ENCODE data around the gene SYTL3. TPM values are rescaled to one million over a fixed set of nuclear protein-coding genes. Genes with fewer than 3 reads are reported as not detected.

SYTL3 gene
- total RNA-seq, 4 donors from 2014 or later, result 2.8 to 5.1 (median 3.4) TPM

DNA sequence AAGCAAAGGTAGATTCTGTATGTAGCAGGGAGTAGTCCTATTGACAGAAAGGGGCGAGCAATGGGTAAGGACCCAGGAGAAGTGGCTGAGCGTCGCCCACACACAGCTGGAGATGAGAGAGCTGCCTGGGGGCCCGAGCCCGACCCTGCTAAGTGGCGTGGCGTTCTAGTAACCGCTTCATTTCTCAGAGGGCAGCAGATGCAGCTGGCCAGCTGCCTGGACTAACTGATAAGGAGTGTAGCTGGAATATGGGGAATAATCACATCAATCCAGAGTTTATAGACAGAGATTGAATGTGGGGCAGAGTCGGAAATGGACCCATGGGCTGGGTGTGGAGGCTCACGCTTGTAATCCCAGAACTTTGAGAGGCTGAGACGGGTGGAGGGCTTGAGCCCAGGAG lies 104.9 kb downstream of the SYTL3 start:
- Histone ChIP-seq H3K36me3 (no peaks in the 10 kb centered on the region), H3K27ac (no peak overlapping the region), H3K27me3 (no peaks in the 10 kb centered on the region), H3K4me1 (peaks cover 6% of the 10 kb centered on the region), H3K9me3 (no peaks in the 10 kb centered on the region), H3K4me3 (no peak overlapping the region)
- DNase-seq (ENCODE audit: low spot score in 2 of 2), result peak in 1 of 2 donors; percentile 37
- no peak for TF ChIP-seq EP300 (IDR thresholded peaks at IDR 0.05)
- no peak for TF ChIP-seq POLR2A (IDR thresholded peaks at IDR 0.05)
- no peak for TF ChIP-seq POLR2AphosphoS5 (IDR thresholded peaks at IDR 0.05)
- TF ChIP-seq, protein P1, sequence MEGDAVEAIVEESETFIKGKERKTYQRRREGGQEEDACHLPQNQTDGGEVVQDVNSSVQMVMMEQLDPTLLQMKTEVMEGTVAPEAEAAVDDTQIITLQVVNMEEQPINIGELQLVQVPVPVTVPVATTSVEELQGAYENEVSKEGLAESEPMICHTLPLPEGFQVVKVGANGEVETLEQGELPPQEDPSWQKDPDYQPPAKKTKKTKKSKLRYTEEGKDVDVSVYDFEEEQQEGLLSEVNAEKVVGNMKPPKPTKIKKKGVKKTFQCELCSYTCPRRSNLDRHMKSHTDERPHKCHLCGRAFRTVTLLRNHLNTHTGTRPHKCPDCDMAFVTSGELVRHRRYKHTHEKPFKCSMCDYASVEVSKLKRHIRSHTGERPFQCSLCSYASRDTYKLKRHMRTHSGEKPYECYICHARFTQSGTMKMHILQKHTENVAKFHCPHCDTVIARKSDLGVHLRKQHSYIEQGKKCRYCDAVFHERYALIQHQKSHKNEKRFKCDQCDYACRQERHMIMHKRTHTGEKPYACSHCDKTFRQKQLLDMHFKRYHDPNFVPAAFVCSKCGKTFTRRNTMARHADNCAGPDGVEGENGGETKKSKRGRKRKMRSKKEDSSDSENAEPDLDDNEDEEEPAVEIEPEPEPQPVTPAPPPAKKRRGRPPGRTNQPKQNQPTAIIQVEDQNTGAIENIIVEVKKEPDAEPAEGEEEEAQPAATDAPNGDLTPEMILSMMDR (IDR thresholded peaks at IDR 0.05), result no peak
- WGBS, result 84% methylated on average over 11 of the region's 11 CpGs

DNA sequence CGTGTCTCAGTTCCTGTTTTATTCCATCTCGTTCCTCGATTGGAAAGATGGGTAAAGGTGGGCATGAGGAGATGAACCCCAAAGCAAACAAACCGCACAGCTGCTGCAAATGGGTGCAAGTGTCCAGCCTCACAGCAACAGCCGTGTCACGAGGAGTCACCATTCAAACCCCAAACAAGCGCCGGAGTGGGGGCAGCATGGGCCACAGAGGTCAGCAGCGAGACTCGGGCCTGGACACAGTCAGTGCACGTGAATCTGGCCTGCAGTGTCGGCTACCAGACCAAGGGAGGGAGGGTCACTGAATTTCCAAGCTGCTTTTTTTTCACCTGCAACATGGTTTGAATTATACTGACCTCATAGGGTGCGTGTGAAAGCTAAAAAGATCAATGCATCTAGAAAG lies 105.8 kb downstream of the SYTL3 start:
- 94% methylated on average over 13 of the region's 13 CpGs for whole genome bisulfite sequencing
- H3K4me3 ChIP-seq, result no peak overlapping the region
- DNase-seq (ENCODE audit: low spot score in 2 of 2), result peak in 1 of 2 donors; percentile 60

DNA sequence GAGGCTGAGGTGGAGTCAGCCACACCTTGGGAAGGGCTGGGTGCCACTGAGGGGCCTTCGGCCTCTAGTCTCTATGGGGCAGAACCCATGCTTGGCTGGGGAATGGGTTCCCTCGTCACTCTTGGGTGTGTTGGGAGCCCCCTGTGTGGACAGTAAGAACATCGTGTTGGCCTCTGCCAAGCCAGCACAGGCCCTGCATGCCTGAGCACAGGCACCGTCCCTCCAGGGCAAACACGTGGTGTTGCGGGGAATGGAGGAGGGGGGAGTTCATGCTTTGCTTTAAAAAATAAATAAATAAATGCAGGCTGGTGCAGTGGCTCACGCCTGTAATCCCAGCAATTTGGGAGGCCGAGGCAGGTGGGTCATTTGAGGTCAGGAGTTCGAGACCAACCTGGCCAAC lies 106.3 kb downstream of the SYTL3 start:
- TF ChIP-seq EP300 (IDR thresholded peaks at IDR 0.05), result no peak

More for the DNA sequence above, 105.8 kb downstream of the SYTL3 start:
- Histone ChIP-seq H3K27me3 (no peaks in the 10 kb centered on the region), H3K9me3 (no peaks in the 10 kb centered on the region), H3K27ac (no peak overlapping the region), H3K36me3 (no peaks in the 10 kb centered on the region), H3K4me1 (peaks cover 6% of the 10 kb centered on the region)
- TF ChIP-seq POLR2A (IDR thresholded peaks at IDR 0.05), result no peak
- TF ChIP-seq POLR2AphosphoS5 (IDR thresholded peaks at IDR 0.05), result no peak
- TF ChIP-seq, protein P1 (IDR thresholded peaks at IDR 0.05), result no peak

DNA sequence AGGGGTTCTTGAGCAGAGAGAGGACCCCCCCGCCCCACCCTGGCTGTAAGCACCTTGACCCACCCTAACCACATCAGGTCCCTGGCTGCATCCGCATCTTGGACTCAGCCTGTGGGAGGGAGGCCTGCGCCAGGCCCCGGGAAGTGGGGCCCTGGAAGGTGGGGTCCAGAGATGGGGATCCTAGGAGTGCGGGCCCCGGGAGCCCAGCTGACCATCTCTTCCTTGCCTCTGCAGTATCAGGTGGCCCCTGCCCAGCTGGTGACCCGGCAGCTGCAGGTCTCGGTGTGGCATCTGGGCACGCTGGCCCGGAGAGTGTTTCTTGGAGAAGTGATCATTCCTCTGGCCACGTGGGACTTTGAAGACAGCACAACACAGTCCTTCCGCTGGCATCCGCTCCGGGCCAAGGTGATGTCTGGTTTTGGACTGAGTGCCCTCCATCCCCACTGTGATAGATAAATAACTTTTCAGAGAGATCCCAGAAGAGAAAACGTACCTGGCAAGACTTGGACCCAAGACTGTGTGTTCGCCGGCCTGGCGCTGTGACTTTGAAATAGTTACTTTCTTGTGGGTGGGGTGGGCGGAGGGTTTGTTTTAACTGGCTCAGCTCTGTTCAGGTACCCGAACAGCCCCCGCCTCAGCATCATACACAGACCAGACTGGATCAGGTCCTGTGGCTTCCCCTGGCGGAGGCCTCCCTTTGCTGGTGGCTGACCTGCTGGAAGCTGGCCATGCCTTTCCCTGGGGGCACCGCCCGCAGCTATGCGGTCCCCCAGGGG lies 107.3 kb downstream of the SYTL3 start:
- H3K4me3 ChIP-seq, result no peak overlapping the region
- TF ChIP-seq EP300 (IDR thresholded peaks at IDR 0.05), result no peak
- TF ChIP-seq, protein P1 (IDR thresholded peaks at IDR 0.05), result no peak
- no peak for TF ChIP-seq POLR2AphosphoS5 (IDR thresholded peaks at IDR 0.05)
- TF ChIP-seq POLR2A (IDR thresholded peaks at IDR 0.05), result no peak
- no peak overlapping the region for H3K27ac ChIP-seq
- H3K36me3 ChIP-seq, result no peaks in the 10 kb centered on the region
- peaks cover 6% of the 10 kb centered on the region for H3K4me1 ChIP-seq
- no peaks in the 10 kb centered on the region for H3K9me3 ChIP-seq
- peak in 1 of 2 donors; percentile 75 for DNase-seq (ENCODE audit: low spot score in 2 of 2)
- H3K27me3 ChIP-seq, result no peaks in the 10 kb centered on the region
- WGBS, result 81% methylated on average over 21 of the region's 25 CpGs

More for the DNA sequence above, 106.3 kb downstream of the SYTL3 start:
- Histone ChIP-seq H3K27me3 (no peaks in the 10 kb centered on the region), H3K36me3 (no peaks in the 10 kb centered on the region), H3K4me3 (no peak overlapping the region), H3K27ac (no peak overlapping the region), H3K9me3 (no peaks in the 10 kb centered on the region), H3K4me1 (peaks cover 6% of the 10 kb centered on the region)
- WGBS, result 62% methylated on average over 9 of the region's 9 CpGs
- peak in 1 of 2 donors; percentile 67 for DNase-seq (ENCODE audit: low spot score in 2 of 2)

DNA sequence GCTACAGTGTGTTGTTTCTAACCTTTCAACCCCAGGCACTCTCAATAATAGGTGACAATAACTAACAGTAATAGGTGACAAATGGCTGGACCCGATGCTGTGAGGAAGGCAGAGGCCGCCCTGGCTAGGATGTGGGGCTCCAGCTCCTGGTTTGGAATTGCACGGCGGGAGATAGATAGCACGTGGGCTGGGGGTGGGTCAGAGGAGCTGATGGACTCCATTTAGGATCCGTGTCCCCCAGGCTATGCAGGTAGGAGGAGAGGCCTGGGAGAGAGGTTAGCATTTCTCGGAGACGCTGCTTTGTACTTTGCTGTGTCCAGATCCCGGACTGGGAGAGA lies 107.9 kb downstream of the SYTL3 start:
- H3K4me1 ChIP-seq, result peaks cover 6% of the 10 kb centered on the region
- H3K4me3 ChIP-seq, result no peak overlapping the region
- peak in 1 of 2 donors; percentile 54 for DNase-seq (ENCODE audit: low spot score in 2 of 2)
- no peaks in the 10 kb centered on the region for H3K27me3 ChIP-seq
- H3K9me3 ChIP-seq, result no peaks in the 10 kb centered on the region
- WGBS, result 86% methylated on average over 9 of the region's 9 CpGs
- H3K27ac ChIP-seq, result no peak overlapping the region
- H3K36me3 ChIP-seq, result no peaks in the 10 kb centered on the region
- TF ChIP-seq POLR2A (IDR thresholded peaks at IDR 0.05), result no peak
- no peak for TF ChIP-seq POLR2AphosphoS5 (IDR thresholded peaks at IDR 0.05)
- no peak for TF ChIP-seq EP300 (IDR thresholded peaks at IDR 0.05)
- TF ChIP-seq, protein P1 (IDR thresholded peaks at IDR 0.05), result no peak

Data from suprapubic skin (tissue), 4 donors.